Cardiac muscle cell (in vitro differentiated cells and primary cell): ENCODE measurements around the gene ACADM. TPM values are rescaled to one million over a fixed set of nuclear protein-coding genes. Genes with fewer than 3 reads are reported as not detected.
"Not testable (repeated sequence)": the region's sequence is repeated elsewhere in the genome, so short reads cannot be mapped to it uniquely, and the experiment has no call there.

ENCODE experiments used
- DNase-seq, 2 donors: peaks; one replicate each; pipeline versions ENCODE4 v3.0.0 to v3.0.0-alpha.2; 2010 to 2017; ENCODE audit warnings: low read depth in 1 of 2, low spot score in 1 of 2
- H3K27ac ChIP-seq: fragments of 200-600 bp; sonication (generic); 2 replicates; pipeline ENCODE4 v1.5.1; 2016
- H3K27me3 ChIP-seq: fragments of 200-600 bp; sonication (generic); 2 replicates; pipeline ENCODE4 v1.6.0; 2016; ENCODE audit warnings: control low read depth
- H3K36me3 ChIP-seq: fragments of 200-600 bp; sonication (generic); 2 replicates; pipeline ENCODE4 v1.5.1; 2016; ENCODE audit warnings: control low read depth
- H3K4me1 ChIP-seq: fragments of 200-600 bp; sonication (generic); 2 replicates; pipeline ENCODE4 v1.8.1; 2017; ENCODE audit warnings: low read depth, mild to moderate bottlenecking, mixed run types
- H3K4me3 ChIP-seq: fragments of 200-600 bp; sonication (generic); 2 replicates; pipeline ENCODE4 v1.5.1; 2016; ENCODE audit warnings: mild to moderate bottlenecking
- H3K9me3 ChIP-seq: fragments of 200-600 bp; sonication (generic); 2 replicates; pipeline ENCODE4 v1.5.1; 2017; ENCODE audit warnings: low read depth, mild to moderate bottlenecking, control low read depth
- CTCF ChIP-seq: IDR thresholded peaks from 2 replicates; pipeline ENCODE4 v1.5.1; 2012; ENCODE audit warnings: low read depth, mild to moderate bottlenecking, low read length
- polyA plus RNA-seq: library from polyadenylated mRNA; unstranded; fragments of >200 nt; fragmentation: Nextera tagmentation; extraction: Ambion mirVana; gene quantifications from 2 replicates; pipeline ENCODE4 v1.2.1, GENCODE V29; 2016
- total RNA-seq: library from RNA; depleted of rRNA; stranded (reverse); fragments of >200 nt; gene quantifications from 2 replicates; pipeline ENCODE4 v1.2.3, GENCODE V29; 2016

Gene ACADM
- total and polyA plus RNA-seq, 2 experiments from 2014 or later: 63.3 to 96.9 TPM

GRCh38 chr1:75736016-75736415, 11.5 kb downstream of the ACADM start:
- Histone ChIP-seq H3K4me3 (no peak overlapping the region), H3K27ac (no peak overlapping the region), H3K9me3 (no peaks in the 10 kb centered on the region), H3K4me1 (no peaks in the 10 kb centered on the region), H3K36me3 (peaks cover 60% of the 10 kb centered on the region), H3K27me3 (no peaks in the 10 kb centered on the region)
- no peak for DNase-seq
- no peak for TF ChIP-seq CTCF

GRCh38 chr1:75742047-75742625, 17.6 kb downstream of the ACADM start:
- Histone ChIP-seq H3K4me1 (no peaks in the 10 kb centered on the region), H3K36me3 (peaks cover 47% of the 10 kb centered on the region), H3K27me3 (no peaks in the 10 kb centered on the region), H3K4me3 (no peak overlapping the region), H3K27ac (no peak overlapping the region), H3K9me3 (no peaks in the 10 kb centered on the region)
- TF ChIP-seq CTCF: no peak
- no peak for DNase-seq

- H3K36me3 ChIP-seq: peaks cover 39% of the 10 kb centered on the region
- H3K4me3 ChIP-seq: no peak overlapping the region
- H3K27ac ChIP-seq: no peak overlapping the region
- no peaks in the 10 kb centered on the region for H3K9me3 ChIP-seq
- no peak for DNase-seq
- H3K4me1 ChIP-seq: no peaks in the 10 kb centered on the region
- no peak for TF ChIP-seq CTCF
- no peaks in the 10 kb centered on the region for H3K27me3 ChIP-seq
These were observed 20.8 kb downstream of the ACADM start for GRCh38 chr1:75745276-75745675.

GRCh38 chr1:75757210-75757609, 32.7 kb downstream of the ACADM start:
- H3K27ac ChIP-seq, H3K27me3 ChIP-seq, H3K4me3 ChIP-seq, H3K9me3 ChIP-seq, DNase-seq, H3K4me1 ChIP-seq: not testable (repeated sequence)
- H3K36me3 ChIP-seq: peaks cover 20% of the 10 kb centered on the region

GRCh38 chr1:75758543-75758942, 34.0 kb downstream of the ACADM start:
- not testable (repeated sequence) for H3K27me3 ChIP-seq, H3K9me3 ChIP-seq, H3K27ac ChIP-seq, H3K4me3 ChIP-seq, H3K4me1 ChIP-seq, DNase-seq
- H3K36me3 ChIP-seq: peaks cover 26% of the 10 kb centered on the region

GRCh38 chr1:75764057-75764655, 39.6 kb downstream of the ACADM start:
- Histone ChIP-seq H3K9me3 (no peaks in the 10 kb centered on the region), H3K4me3 (no peak overlapping the region), H3K36me3 (peaks cover 16% of the 10 kb centered on the region), H3K4me1 (no peaks in the 10 kb centered on the region), H3K27ac (no peak overlapping the region), H3K27me3 (no peaks in the 10 kb centered on the region)
- no peak for DNase-seq
- no peak for TF ChIP-seq CTCF
